HG02970 (cell line): ENCODE data around the gene VPS13A.
"Not testable (repeated sequence)": the region's sequence is repeated elsewhere in the genome, so short reads cannot be mapped to it uniquely, and the experiment has no call there.

ENCODE experiments used
- ATAC-seq: cut with Tn5 transposase; IDR thresholded peaks from one replicate; pipeline ENCODE4 v1.9.1; 2021; ENCODE audit warnings: mild to moderate bottlenecking, moderate library complexity, moderate number of reproducible peaks; ENCODE audit not compliant: unreplicated experiment, low FRiP score

The VPS13A gene

GRCh38 chr9:77290373-77290772 is 113.0 kb downstream of the VPS13A start:
- no peak for ATAC-seq

GRCh38 chr9:77291714-77292113 is 114.4 kb downstream of the VPS13A start:
- no peak for ATAC-seq

- ATAC-seq: no peak
Observed at GRCh38 chr9:77293949-77294348, 116.6 kb downstream of the VPS13A start.

- no peak for ATAC-seq
Observed at GRCh38 chr9:77304543-77304942, 127.2 kb downstream of the VPS13A start.

GRCh38 chr9:77305622-77306400 is 128.5 kb downstream of the VPS13A start:
- no peak for ATAC-seq

- no peak for ATAC-seq
Observed at GRCh38 chr9:77307166-77307565, 129.8 kb downstream of the VPS13A start.

GRCh38 chr9:77316058-77316457 is 138.7 kb downstream of the VPS13A start:
- no peak for ATAC-seq

- no peak for ATAC-seq
Observed at GRCh38 chr9:77325058-77325457, 147.7 kb downstream of the VPS13A start.

GRCh38 chr9:77328102-77328501 is 150.8 kb downstream of the VPS13A start:
- ATAC-seq: no peak

GRCh38 chr9:77370064-77370463 is 192.7 kb downstream of the VPS13A start:
- ATAC-seq: no peak

GRCh38 chr9:77374266-77374665 is 196.9 kb downstream of the VPS13A start:
- no peak for ATAC-seq

GRCh38 chr9:77375956-77376532 is 198.7 kb downstream of the VPS13A start:
- no peak for ATAC-seq

GRCh38 chr9:77384406-77384805 is 207.1 kb downstream of the VPS13A start:
- ATAC-seq: no peak

- no peak for ATAC-seq
Observed at GRCh38 chr9:77386187-77386586, 208.9 kb downstream of the VPS13A start.

- ATAC-seq: no peak
Observed at GRCh38 chr9:77391834-77392233, 214.5 kb downstream of the VPS13A start.

GRCh38 chr9:77392328-77392727 is 215.0 kb downstream of the VPS13A start:
- no peak for ATAC-seq

GRCh38 chr9:77398581-77398980 is 221.2 kb downstream of the VPS13A start:
- not testable (repeated sequence) for ATAC-seq

GRCh38 chr9:77399964-77400363 is 222.6 kb downstream of the VPS13A start:
- no peak for ATAC-seq

- no peak for ATAC-seq
Observed at GRCh38 chr9:77402286-77402685, 225.0 kb downstream of the VPS13A start.

GRCh38 chr9:77403239-77403638 is 225.9 kb downstream of the VPS13A start:
- no peak for ATAC-seq

- not testable (repeated sequence) for ATAC-seq
Observed at GRCh38 chr9:77408521-77408920, 231.2 kb downstream of the VPS13A start.

- ATAC-seq: no peak
Observed at GRCh38 chr9:77417566-77417965, 240.2 kb downstream of the VPS13A start.
